ENCODE measurements around the gene LPP. TPM values are rescaled to one million over a fixed set of nuclear protein-coding genes. Genes with fewer than 3 reads are reported as not detected.

The LPP gene
- total and polyA plus RNA-seq, 2 of the 4 experiments (the other 2 are of a cell fraction), result 16.0 to 130 TPM

DNA sequence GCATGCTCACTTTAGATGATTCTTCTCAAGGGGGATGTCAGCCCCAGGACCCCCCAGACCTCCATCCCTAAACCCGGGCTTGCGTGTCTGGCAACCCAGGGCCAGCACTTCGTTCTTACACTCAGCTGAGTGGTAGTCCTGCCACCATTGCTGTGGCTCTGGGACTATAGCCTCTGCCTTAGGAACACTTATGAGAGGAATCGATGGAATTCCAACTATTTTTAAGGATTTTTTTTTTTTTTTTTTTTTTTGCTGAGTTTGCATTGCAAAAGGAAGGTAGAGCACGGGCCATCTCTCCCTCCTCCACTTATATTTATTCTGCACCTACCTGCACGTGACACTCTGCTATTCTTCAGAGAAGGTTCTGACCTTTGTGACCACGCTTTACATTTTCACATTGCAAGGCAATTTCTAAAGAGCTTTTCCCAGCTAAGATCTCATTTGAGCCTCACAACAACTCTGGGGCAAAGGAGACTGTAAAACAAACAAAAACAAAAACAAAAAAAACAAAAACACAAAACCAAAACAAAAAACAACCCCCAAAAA is 113.9 kb downstream of the LPP start:
- no peak for ATAC-seq (ENCODE audit: low read depth)
- Histone ChIP-seq H2AFZ (replicated peaks; ENCODE audit: low read length, poor library complexity) (no peak overlapping the region), H2BK5ac (ENCODE audit: low read depth, low read length, poor library complexity, severe bottlenecking) (peak overlapping the region; percentile 99), H3K56ac (ENCODE audit: extremely low read depth, insufficient read depth, low read length) (peak overlapping the region; percentile 99), H2BK120ac (ENCODE audit: low read depth, low read length) (peak overlapping the region; percentile 99), H2AK5ac (ENCODE audit: low read depth, low read length) (peak overlapping the region; percentile 80), H3K79me1 (ENCODE audit: low read depth in 1 of 2, low read length in 2 of 2) (peaks cover 34 to 67% of the 10 kb centered on the region in 2 experiments), H3K27me3 (ENCODE audit: control insufficient read depth, insufficient read depth, low read length) (no peaks in the 10 kb centered on the region), H2AK9ac (replicated peaks; ENCODE audit: low read depth, low read length, poor library complexity) (no peak overlapping the region), H3K18ac (ENCODE audit: low read depth, low read length) (peak overlapping the region; percentile 84), H4K91ac (ENCODE audit: insufficient read depth, low read depth, low read length) (peak overlapping the region; percentile 100), H3K27ac (ENCODE audit: insufficient read depth, low read length) (peak overlapping the region; percentile 83), H3K4me2 (ENCODE audit: low read depth, low read length) (peak overlapping the region; percentile 3; the same call in 1 of the 2 replicates), H3K9me1 (ENCODE audit: insufficient read depth, low read length) (peaks cover 34% of the 10 kb centered on the region), H4K5ac (ENCODE audit: low read depth, low read length) (peak overlapping the region; percentile 41), H3K4me1 (ENCODE audit: control insufficient read depth, insufficient read depth, low read length) (peaks cover 54% of the 10 kb centered on the region), H2BK20ac (ENCODE audit: low read depth, low read length) (peak overlapping the region; percentile 98), H4K8ac (ENCODE audit: low read depth in 2 of 2, low read length in 2 of 2) (peak overlapping the region; percentile 93 to 98), H3K9me3 (ENCODE audit: control insufficient read depth, insufficient read depth, low read length) (no peaks in the 10 kb centered on the region), H2BK15ac (ENCODE audit: low read depth, low read length) (peak overlapping the region; percentile 97; the same call in 2 of the 3 replicates), H3K36me3 (ENCODE audit: control insufficient read depth, insufficient read depth, low read length) (no peaks in the 10 kb centered on the region; the same call in 1 of the 2 replicates), H4K20me1 (ENCODE audit: insufficient read depth, low read length) (peaks cover 6% of the 10 kb centered on the region), H3K14ac (replicated peaks; ENCODE audit: low read depth, low read length) (peak overlapping the region; percentile 99), H3K9ac (ENCODE audit: low read depth, low read length) (peak overlapping the region; percentile 81; the same call in 1 of the 2 replicates), H3K4ac (ENCODE audit: low read depth, low read length) (peak overlapping the region; percentile 100), H3K4me3 (ENCODE audit: insufficient read depth, low read depth, low read length) (no peak overlapping the region), H3K23ac (ENCODE audit: low read depth, low read length) (peak overlapping the region; percentile 100)
- POLR2A ChIA-PET (ENCODE audit: unreplicated experiment), result interaction anchor here (0.7 to 0.9 kb wide), 2 partner anchors 90 to 525 kb away, joined by 4 to 7 read pairs; no protein-coding TSS in a partner anchor
- in situ Hi-C loops (cut with MboI; ENCODE audit: low sequenced_read_pairs) (loop anchor here (10.0 kb wide), 2 partner anchors 523 to 687 kb away; partner anchors contain the start of gene BCL6), dilution Hi-C loops (cut with HindIII; ENCODE audit: low sequenced_read_pairs, unreplicated experiment) (no loop called here), intact Hi-C loops (cut with micrococcal nuclease) (loop anchor here (2.0 to 10.0 kb wide), 2 partner anchors 353 to 683 kb away; no protein-coding TSS in a partner anchor)
- TF ChIP-seq RFX5 (IDR thresholded peaks at IDR 0.05; ENCODE audit: low read depth, low read length), result no peak
- peak; percentile 85 for TF ChIP-seq MAFK (IDR thresholded peaks at IDR 0.05; ENCODE audit: low read depth, low read length)
- TF ChIP-seq, protein P1, sequence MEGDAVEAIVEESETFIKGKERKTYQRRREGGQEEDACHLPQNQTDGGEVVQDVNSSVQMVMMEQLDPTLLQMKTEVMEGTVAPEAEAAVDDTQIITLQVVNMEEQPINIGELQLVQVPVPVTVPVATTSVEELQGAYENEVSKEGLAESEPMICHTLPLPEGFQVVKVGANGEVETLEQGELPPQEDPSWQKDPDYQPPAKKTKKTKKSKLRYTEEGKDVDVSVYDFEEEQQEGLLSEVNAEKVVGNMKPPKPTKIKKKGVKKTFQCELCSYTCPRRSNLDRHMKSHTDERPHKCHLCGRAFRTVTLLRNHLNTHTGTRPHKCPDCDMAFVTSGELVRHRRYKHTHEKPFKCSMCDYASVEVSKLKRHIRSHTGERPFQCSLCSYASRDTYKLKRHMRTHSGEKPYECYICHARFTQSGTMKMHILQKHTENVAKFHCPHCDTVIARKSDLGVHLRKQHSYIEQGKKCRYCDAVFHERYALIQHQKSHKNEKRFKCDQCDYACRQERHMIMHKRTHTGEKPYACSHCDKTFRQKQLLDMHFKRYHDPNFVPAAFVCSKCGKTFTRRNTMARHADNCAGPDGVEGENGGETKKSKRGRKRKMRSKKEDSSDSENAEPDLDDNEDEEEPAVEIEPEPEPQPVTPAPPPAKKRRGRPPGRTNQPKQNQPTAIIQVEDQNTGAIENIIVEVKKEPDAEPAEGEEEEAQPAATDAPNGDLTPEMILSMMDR (conservative IDR thresholded peaks at IDR 0.05; ENCODE audit: low read depth, low read length), result no peak
- WGBS, 2 experiments (ENCODE audit: extremely low coverage in 2 of 2, insufficient read length in 1 of 2), result 56% methylated on average over 2 of the region's 7 CpGs; no CpG with 5 or more reads in 1 of the 2 experiments
- CTCF ChIA-PET, result no interaction called here
- no TSS peak for BruUV-seq (replicated peaks)
- DNase-seq, result no peak
